Liver (tissue), 9 donors: ENCODE measurements around the gene LCMT1. TPM values are rescaled to one million over a fixed set of nuclear protein-coding genes. Genes with fewer than 3 reads are reported as not detected.
"Not testable (repeated sequence)": the region's sequence is repeated elsewhere in the genome, so short reads cannot be mapped to it uniquely, and the experiment has no call there.

ENCODE experiments used
- DNase-seq: peaks from one replicate; pipeline ENCODE4 v3.0.0-alpha.2; 2017; ENCODE audit warnings: low spot score
- H3K27ac ChIP-seq, 2 donors: one replicate each; pipeline ENCODE4 v1.7.0; 2013; ENCODE audit warnings: inconsistent platforms in 2 of 2, low read length in 2 of 2, control low read depth in 1 of 2, low read depth in 1 of 2, mild to moderate bottlenecking in 1 of 2
- H3K27me3 ChIP-seq, 4 donors: one replicate each; pipeline versions ENCODE4 v1.6.1 to v1.7.0; 2013; ENCODE audit warnings: low read length in 3 of 4, inconsistent platforms in 1 of 4, mild to moderate bottlenecking in 1 of 4, moderate library complexity in 1 of 4; ENCODE audit not compliant: control insufficient read depth in 4 of 4, insufficient read depth in 4 of 4
- H3K36me3 ChIP-seq, 4 donors: one replicate each; pipeline versions ENCODE4 v1.6.1 to v1.7.0; 2013; ENCODE audit warnings: low read length in 3 of 4, mild to moderate bottlenecking in 3 of 4, low read depth in 1 of 4, moderate library complexity in 1 of 4; ENCODE audit not compliant: control insufficient read depth in 4 of 4, insufficient read depth in 3 of 4
- H3K4me1 ChIP-seq, 4 donors: one replicate each; pipeline versions ENCODE4 v1.6.1 to v1.7.0; 2013; ENCODE audit warnings: low read length in 3 of 4, mild to moderate bottlenecking in 3 of 4, moderate library complexity in 1 of 4; ENCODE audit not compliant: control insufficient read depth in 4 of 4, insufficient read depth in 4 of 4
- H3K4me3 ChIP-seq, 3 donors: one replicate each; pipeline versions ENCODE4 v1.6.1 to v1.7.0; 2013; ENCODE audit warnings: low read length in 3 of 3, control low read depth in 1 of 3, low read depth in 1 of 3, mild to moderate bottlenecking in 1 of 3
- H3K9ac ChIP-seq, 2 donors: one replicate each; pipeline ENCODE4 v1.7.0; 2013; ENCODE audit warnings: low read length in 2 of 2, mild to moderate bottlenecking in 2 of 2, moderate library complexity in 2 of 2, control low read depth in 1 of 2, low read depth in 1 of 2
- H3K9me3 ChIP-seq, 4 donors: one replicate each; pipeline versions ENCODE4 v1.6.1 to v1.7.0; 2013; ENCODE audit warnings: low read length in 3 of 4; ENCODE audit not compliant: control insufficient read depth in 4 of 4
- ATF3 ChIP-seq: IDR thresholded peaks from 2 replicates; pipeline ENCODE4 v1.6.1; 2016; ENCODE audit warnings: antibody characterized with exemption
- CTCF ChIP-seq: fragments of 150-350 bp; IDR thresholded peaks from 2 replicates; pipeline ENCODE4 v1.5.1; 2017; ENCODE audit warnings: improper control_type of control experiment, low read depth, low read length; ENCODE audit not compliant: missing input control
- EGR1 ChIP-seq, 2 donors: IDR thresholded peaks; 2 replicates each; pipeline ENCODE4 v1.6.1; 2016 to 2018; ENCODE audit warnings: antibody characterized with exemption in 2 of 2, low read depth in 2 of 2
- FOXA1 ChIP-seq: IDR thresholded peaks from 2 replicates; pipeline ENCODE4 v1.6.1; 2016; ENCODE audit warnings: antibody characterized with exemption
- FOXA2 ChIP-seq: IDR thresholded peaks from 2 replicates; pipeline ENCODE4 v1.6.1; 2016; ENCODE audit warnings: antibody characterized with exemption
- GABPA ChIP-seq, 2 donors: IDR thresholded peaks in 1 of 2; conservative IDR thresholded peaks in 1 of 2; 2 replicates each; pipeline ENCODE4 v1.6.1; 2016; ENCODE audit warnings: antibody characterized with exemption in 2 of 2, mild to moderate bottlenecking in 1 of 2, moderate library complexity in 1 of 2
- HNF4A ChIP-seq, 2 donors: conservative IDR thresholded peaks; 2 replicates each; pipeline ENCODE4 v1.6.1; 2016; ENCODE audit warnings: antibody characterized with exemption in 2 of 2, mild to moderate bottlenecking in 2 of 2
- HNF4G ChIP-seq: IDR thresholded peaks from 2 replicates; pipeline ENCODE4 v1.6.1; 2016; ENCODE audit warnings: antibody characterized with exemption
- JUND ChIP-seq, 2 donors: IDR thresholded peaks; 2 replicates each; pipeline ENCODE4 v1.6.1; 2016; ENCODE audit warnings: antibody characterized with exemption in 2 of 2
- MAX ChIP-seq: IDR thresholded peaks from 2 replicates; pipeline ENCODE4 v1.6.1; 2016; ENCODE audit warnings: antibody characterized with exemption
- NR2F2 ChIP-seq: IDR thresholded peaks from 2 replicates; pipeline ENCODE4 v1.6.1; 2016; ENCODE audit warnings: antibody characterized with exemption
- RAD21 ChIP-seq, 2 donors: IDR thresholded peaks; 2 replicates each; pipeline ENCODE4 v1.6.1; 2016; ENCODE audit warnings: antibody characterized with exemption in 2 of 2, mild to moderate bottlenecking in 2 of 2
- REST ChIP-seq: IDR thresholded peaks from 2 replicates; pipeline ENCODE4 v1.6.1; 2016; ENCODE audit warnings: antibody characterized with exemption, mild to moderate bottlenecking
- RXRA ChIP-seq, 2 donors: IDR thresholded peaks; 2 replicates each; pipeline ENCODE4 v1.6.1; 2017 to 2018; ENCODE audit warnings: antibody characterized with exemption in 2 of 2, mild to moderate bottlenecking in 1 of 2
- SP1 ChIP-seq: IDR thresholded peaks from 2 replicates; pipeline ENCODE4 v1.6.1; 2018; ENCODE audit warnings: antibody characterized with exemption, mild to moderate bottlenecking
- TAF1 ChIP-seq: conservative IDR thresholded peaks from 2 replicates; pipeline ENCODE4 v1.6.1; 2016; ENCODE audit warnings: antibody characterized with exemption, mild to moderate bottlenecking
- WGBS: extraction: QIAGEN DNeasy Blood & Tissue Kit; methylation state at CpG from one replicate; pipeline ENCODE4 v1.1.7; 2013; 5-methylcytosine and 5-hydroxymethylcytosine counted together
- polyA plus RNA-seq, 2 donors: library from polyadenylated mRNA; stranded (reverse) in 1 of 2; unstranded in 1 of 2; fragments of 200-250 nt in 1 of 2; fragments of >200 nt in 1 of 2; fragmentation: Nextera tagmentation in 1 of 2; extraction: Ambion mirVana in 1 of 2; gene quantifications; one replicate each; pipeline versions ENCODE4 v1.2.1 to v1.2.3, GENCODE V29; 2013 to 2015
- total RNA-seq, 2 donors: library from RNA; depleted of rRNA; stranded (reverse); fragments of >200 nt; gene quantifications; one replicate each; pipeline ENCODE4 v1.2.3, GENCODE V29; 2014
- donor health status: healthy.
- donor health status: healthy.
- donor health status: healthy.
- donor health status: healthy.
- donor health status: healthy.

Gene LCMT1
- total and polyA plus RNA-seq, 4 donors = 4.8 to 8.2 (median 6.6) TPM

GRCh38 chr16:25063102-25063501, 48.4 kb upstream of the LCMT1 start:
- no peaks in the 10 kb centered on the region for H3K9me3 ChIP-seq
- WGBS = 51% methylated on average over 3 of the region's 3 CpGs
- TF ChIP-seq RXRA (IDR thresholded peaks at IDR 0.05) (no peak), SP1 (no peak), FOXA1 (no peak), JUND (IDR thresholded peaks at IDR 0.05) (no peak), REST (no peak), FOXA2 (no peak), NR2F2 (no peak), HNF4A (conservative IDR thresholded peaks at IDR 0.05) (no peak), MAX (no peak), CTCF (no peak), RAD21 (IDR thresholded peaks at IDR 0.05) (no peak), GABPA (IDR thresholded peaks at IDR 0.05 in 1 of 2, conservative IDR thresholded peaks at IDR 0.05 in 1 of 2) (no peak)
- H3K4me1 ChIP-seq = peaks cover 3 to 10% (median 6%) of the 10 kb centered on the region in 4 donors
- H3K27ac ChIP-seq = no peak overlapping the region
- no peaks in the 10 kb centered on the region for H3K27me3 ChIP-seq
- H3K36me3 ChIP-seq = no peaks in the 10 kb centered on the region
- no peak overlapping the region for H3K4me3 ChIP-seq
- DNase-seq = no peak
- no peak overlapping the region for H3K9ac ChIP-seq

- Histone ChIP-seq H3K4me1 (peaks cover 3 to 10% (median 6%) of the 10 kb centered on the region in 4 donors), H3K27me3 (no peaks in the 10 kb centered on the region), H3K27ac (no peak overlapping the region), H3K36me3 (no peaks in the 10 kb centered on the region), H3K4me3 (no peak overlapping the region), H3K9me3 (no peaks in the 10 kb centered on the region), H3K9ac (no peak overlapping the region)
- no peak for TF ChIP-seq EGR1 (IDR thresholded peaks at IDR 0.05; ENCODE audit: low read depth in 2 of 2)
- no peak for TF ChIP-seq TAF1
- no peak for TF ChIP-seq FOXA1
- no peak for TF ChIP-seq SP1
- no peak for TF ChIP-seq RXRA (IDR thresholded peaks at IDR 0.05)
- TF ChIP-seq CTCF = no peak
- no peak for TF ChIP-seq ATF3
- TF ChIP-seq NR2F2 = no peak
- TF ChIP-seq MAX = no peak
- TF ChIP-seq HNF4G = no peak
- TF ChIP-seq REST = no peak
- TF ChIP-seq JUND (IDR thresholded peaks at IDR 0.05) = no peak
- no peak for TF ChIP-seq RAD21 (IDR thresholded peaks at IDR 0.05)
- no peak for DNase-seq
- 78% methylated on average over 6 of the region's 6 CpGs for WGBS
Observed at GRCh38 chr16:25063865-25064264, 47.7 kb upstream of the LCMT1 start.

DNA sequence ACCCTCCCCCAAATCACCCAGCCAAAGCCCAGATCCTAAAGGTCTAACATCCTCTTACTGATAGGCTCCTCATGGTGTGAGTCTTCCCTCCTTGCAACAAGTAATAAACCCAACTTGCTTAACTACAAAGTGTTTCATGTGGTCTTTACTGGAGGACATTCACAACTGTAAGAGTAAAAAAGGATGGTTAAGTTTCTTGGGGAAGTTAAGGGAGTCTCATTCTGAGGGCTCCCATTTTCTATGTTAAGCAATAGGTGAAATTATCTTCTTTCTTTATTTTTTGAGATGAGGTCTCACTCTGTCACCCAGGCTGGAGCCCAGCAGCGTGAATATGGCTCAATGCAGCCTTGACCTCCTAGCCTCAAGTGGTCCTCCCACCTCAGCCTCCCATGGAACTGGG, 47.3 kb upstream of the LCMT1 start:
- WGBS = 93% methylated on average over 1 of the region's 1 CpG
- H3K4me1 ChIP-seq, H3K9me3 ChIP-seq, H3K27me3 ChIP-seq, H3K36me3 ChIP-seq, DNase-seq, H3K27ac ChIP-seq, H3K4me3 ChIP-seq, H3K9ac ChIP-seq: not testable (repeated sequence)
